Renal cortex interstitium (tissue), 11 donors: ENCODE data around the gene IFNL4. TPM values are rescaled to one million over a fixed set of nuclear protein-coding genes. Genes with fewer than 3 reads are reported as not detected.

Experiments
- DNase-seq, 11 donors: peaks; one replicate each; pipeline ENCODE4 v3.0.0-alpha.2; 2013; ENCODE audit warnings: low read depth in 9 of 11, low spot score in 4 of 11; ENCODE audit errors: extremely low read depth in 1 of 11
- polyA plus RNA-seq, 3 donors: library from polyadenylated mRNA; unstranded; fragments of 120-200 nt; gene quantifications; one replicate each; pipeline ENCODE4 v1.2.1, GENCODE V29; 2013; ENCODE audit not compliant: insufficient read length in 3 of 3

The IFNL4 gene
- polyA plus RNA-seq, 3 donors: 0.11 TPM; not detected in 2

GRCh38 chr19:39203372-39204341 is 45.0 kb downstream of the IFNL4 start, which contains the start of gene SYCN:
Gene SYCN, minus strand, starts transcription at chr19:39204263. Its CDS starts 9 bp downstream, at chr19:39204254.
- DNase-seq: no peak

- no peak for DNase-seq
Observed at GRCh38 chr19:39202998-39203355, 45.7 kb downstream of the IFNL4 start.

GRCh38 chr19:39200803-39201115 is 47.9 kb downstream of the IFNL4 start:
- DNase-seq: no peak

GRCh38 chr19:39200066-39200802 is 48.4 kb downstream of the IFNL4 start:
- DNase-seq: no peak

GRCh38 chr19:39199025-39199424 is 49.6 kb downstream of the IFNL4 start:
- DNase-seq: peak in 10 of 11 donors; percentile 38 to 83 (median 66)

- no peak for DNase-seq
Observed at GRCh38 chr19:39197808-39198207, 50.8 kb downstream of the IFNL4 start.

- DNase-seq: no peak
Observed at GRCh38 chr19:39196860-39197562, 51.6 kb downstream of the IFNL4 start, which contains the start of gene NCCRP1. Gene NCCRP1, plus strand, starts transcription at chr19:39196964. Its CDS starts 19 bp downstream, at chr19:39196983.

- no peak for DNase-seq
Observed at GRCh38 chr19:39196320-39196719, 52.3 kb downstream of the IFNL4 start.

Other genes with a start within 250 kb of the IFNL4 start
- 1 to 10 TPM; 7.1 to 8.7 (median 7.2) TPM for gene FBXO27, start 216.3 kb downstream of the IFNL4 start, polyA plus RNA-seq
- under 1 TPM; 0.20 to 0.72 (median 0.38) TPM for gene ACP7, start 164.5 kb downstream of the IFNL4 start, polyA plus RNA-seq
- 10 to 100 TPM; 41.7 to 71.0 (median 65.6) TPM for gene PAK4, start 123.1 kb downstream of the IFNL4 start, polyA plus RNA-seq
- gene NCCRP1, start 51.9 kb downstream of the IFNL4 start, polyA plus RNA-seq: 1 to 10 TPM; 1.3 to 4.5 (median 1.7) TPM
- not detected for gene SYCN, start 44.6 kb downstream of the IFNL4 start, polyA plus RNA-seq
- not detected for gene IFNL3, start 3.9 kb downstream of the IFNL4 start, polyA plus RNA-seq
- gene IFNL2, start 19.5 kb upstream of the IFNL4 start, polyA plus RNA-seq: not detected
- gene IFNL1, start 47.6 kb upstream of the IFNL4 start, polyA plus RNA-seq: not detected
- gene LRFN1, start 72.0 kb upstream of the IFNL4 start, polyA plus RNA-seq: 1 to 10 TPM in 2 of 3 donors, under 1 TPM in 1; 0.92 to 2.8 (median 2.1) TPM
- 10 to 100 TPM; 16.3 to 32.9 (median 25.0) TPM for gene GMFG, start 87.2 kb upstream of the IFNL4 start, polyA plus RNA-seq
- 100 to 1,000 TPM in 2 of 3 donors, 10 to 100 TPM in 1; 92.7 to 145 (median 122) TPM for gene SAMD4B, start 93.6 kb upstream of the IFNL4 start, polyA plus RNA-seq
- 10 to 100 TPM; 67.2 to 70.8 (median 68.1) TPM for gene PAF1, start 142.2 kb upstream of the IFNL4 start, polyA plus RNA-seq
- 10 to 100 TPM; 38.9 to 46.7 (median 44.8) TPM for gene MED29, start 142.5 kb upstream of the IFNL4 start, polyA plus RNA-seq
- gene ZFP36, start 158.0 kb upstream of the IFNL4 start, polyA plus RNA-seq: 10 to 100 TPM; 29.0 to 60.1 (median 58.5) TPM
- 100 to 1,000 TPM in 1 of 3 donors, 10 to 100 TPM in 2; 73.7 to 118 (median 96.8) TPM for gene PLEKHG2, start 163.8 kb upstream of the IFNL4 start, polyA plus RNA-seq
- gene RPS16, start 187.1 kb upstream of the IFNL4 start, polyA plus RNA-seq: 1,000 to 10,000 TPM; 1,189 to 1,428 (median 1,311) TPM
- gene SUPT5H, start 196.7 kb upstream of the IFNL4 start, polyA plus RNA-seq: 100 to 1,000 TPM; 147 to 151 (median 147) TPM
- gene TIMM50, start 232.0 kb upstream of the IFNL4 start, polyA plus RNA-seq: 10 to 100 TPM; 74.4 to 86.5 (median 77.2) TPM